G401 (cell line): ENCODE measurements around the gene ARHGAP32. TPM values are rescaled to one million over a fixed set of nuclear protein-coding genes. Genes with fewer than 3 reads are reported as not detected.

ENCODE experiments used
- DNase-seq: peaks from one replicate; pipeline ENCODE4 v3.0.0-alpha.2; 2015; ENCODE audit warnings: low spot score
- in situ Hi-C: cut with HindIII; loops from 2 replicates; pipeline ENCODE4 v1.10.0; 2016; ENCODE audit warnings: low sequenced_read_pairs, mixed read lengths
- total RNA-seq: library from RNA; depleted of rRNA; stranded (reverse); fragments of >200 nt; shearing (Covaris generic); gene quantifications from 2 replicates; pipeline ENCODE4 v1.2.3, GENCODE V29; 2014; rRNA removed

ARHGAP32 gene
- total RNA-seq, result not detected in 2 replicates

DNA sequence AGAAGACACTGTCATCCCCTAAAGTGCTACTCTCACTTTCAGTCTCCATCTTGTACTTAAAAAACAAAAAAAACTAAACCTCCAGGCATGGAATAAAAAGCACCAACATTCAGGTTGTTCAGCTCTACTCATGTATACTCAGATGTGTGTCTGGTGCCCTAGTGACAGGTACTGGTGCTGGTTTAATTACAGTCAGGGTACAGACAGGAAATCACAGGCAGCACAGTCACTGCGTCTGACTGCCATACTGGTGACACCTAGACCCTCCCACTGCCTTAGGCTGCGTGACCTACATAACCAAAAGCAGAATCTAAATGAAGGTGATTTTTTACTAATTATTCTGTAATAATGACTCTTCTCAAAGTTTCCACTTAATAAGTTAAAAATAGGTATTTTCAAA, at the start of gene ARHGAP32:
Gene ARHGAP32 (minus strand): TSS at position 176 of the 400 bp plus-strand sequence. CDS start 127 bp downstream, at position 49.
- in situ Hi-C loops, result no loop called here

DNA sequence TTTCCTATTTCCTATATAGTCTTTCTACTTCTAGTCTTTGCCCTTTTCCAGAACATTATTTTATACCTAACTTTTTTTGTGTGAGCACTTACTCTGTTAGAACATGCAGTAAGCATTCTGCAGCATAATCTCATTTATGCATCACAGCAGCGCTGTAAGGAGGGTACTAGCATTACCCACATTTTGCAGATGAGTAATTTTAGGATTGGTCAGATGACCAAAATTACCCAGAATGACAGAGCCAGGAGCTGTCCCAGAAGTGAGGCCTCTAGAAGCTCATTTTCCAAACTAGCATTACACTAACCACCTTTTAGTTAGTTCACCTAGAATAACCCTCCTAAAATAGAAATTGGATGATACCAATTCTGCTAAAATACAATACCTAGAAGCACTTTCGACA, 47.1 kb upstream of the ARHGAP32 start:
- DNase-seq, result no peak
- in situ Hi-C loops, result no loop called here

More for the DNA sequence above, at the start of gene ARHGAP32:
- DNase-seq, result no peak

DNA sequence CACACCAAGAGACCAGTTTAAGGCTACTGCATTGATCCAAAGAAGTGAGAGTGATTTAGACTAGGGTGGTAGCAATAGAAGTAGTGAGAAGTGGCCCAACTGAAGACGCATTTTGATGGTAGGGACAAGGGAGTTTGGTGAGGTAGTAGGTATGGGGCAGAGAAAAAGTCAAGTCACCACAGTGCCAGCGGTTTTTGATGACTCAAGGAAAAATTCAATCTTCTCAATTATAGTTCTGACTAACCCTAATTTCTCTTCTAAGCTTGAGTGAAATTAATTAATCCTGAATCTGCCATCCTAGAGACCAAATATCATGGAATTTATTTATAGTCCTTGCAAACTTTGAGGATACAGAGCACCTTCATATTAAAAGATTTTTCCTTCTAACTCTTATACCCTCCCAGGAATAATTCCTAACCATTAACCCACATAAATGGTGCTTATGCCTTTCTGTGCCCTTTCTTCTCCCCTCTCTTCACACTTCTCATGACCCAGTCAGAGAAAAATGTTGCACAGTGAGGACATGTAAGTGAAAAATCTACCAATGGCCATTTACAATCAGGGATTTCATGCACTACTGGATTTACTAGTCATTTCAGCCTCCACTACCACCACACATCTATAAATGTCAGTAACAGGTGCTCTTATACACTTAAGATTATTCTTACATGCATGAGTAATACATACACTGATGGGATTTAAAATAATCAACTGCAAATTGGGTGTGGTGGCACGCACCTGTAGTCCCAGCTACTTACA, 45.9 kb upstream of the ARHGAP32 start:
- in situ Hi-C loops, result no loop called here
- DNase-seq, result no peak

DNA sequence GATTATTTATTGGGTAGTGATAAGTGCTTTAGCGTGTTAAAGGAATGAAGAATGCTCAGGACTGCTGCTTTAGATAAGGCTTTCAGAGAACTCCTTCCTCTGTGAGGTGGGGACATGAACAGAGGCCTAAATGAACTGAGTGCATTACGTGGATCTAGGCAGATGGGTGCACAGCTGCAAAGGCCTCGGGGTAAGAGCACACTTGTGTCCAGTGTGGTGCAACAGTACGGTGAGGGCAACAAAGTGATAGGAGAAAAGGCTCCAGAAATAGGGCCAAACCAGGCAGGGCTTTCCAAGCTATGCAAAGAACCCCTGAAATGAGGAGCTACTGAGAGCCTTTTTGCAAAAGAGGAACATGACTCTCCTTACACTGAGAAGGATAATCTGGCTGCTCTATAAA, 45.3 kb upstream of the ARHGAP32 start:
- DNase-seq, result no peak
- in situ Hi-C loops, result no loop called here

DNA sequence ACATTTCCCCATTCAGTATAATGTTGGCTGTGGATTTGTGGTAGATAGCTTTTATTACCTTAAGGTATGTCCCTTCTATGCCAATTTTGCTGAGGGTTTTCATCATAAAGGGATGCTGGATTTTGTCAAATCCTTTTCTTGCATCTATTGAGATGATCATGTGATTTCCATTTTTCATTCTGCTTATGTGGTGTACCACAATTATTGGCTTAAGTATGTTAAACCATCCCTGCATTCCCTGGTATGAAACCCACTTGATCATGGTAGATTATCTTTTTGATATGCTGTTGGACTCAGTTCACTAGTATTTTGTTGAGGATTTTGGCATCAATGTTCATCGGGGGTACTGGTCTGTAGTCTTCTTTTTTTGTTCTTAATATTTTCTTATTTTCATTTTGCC, 44.7 kb upstream of the ARHGAP32 start:
- in situ Hi-C loops, result no loop called here
- no peak for DNase-seq

DNA sequence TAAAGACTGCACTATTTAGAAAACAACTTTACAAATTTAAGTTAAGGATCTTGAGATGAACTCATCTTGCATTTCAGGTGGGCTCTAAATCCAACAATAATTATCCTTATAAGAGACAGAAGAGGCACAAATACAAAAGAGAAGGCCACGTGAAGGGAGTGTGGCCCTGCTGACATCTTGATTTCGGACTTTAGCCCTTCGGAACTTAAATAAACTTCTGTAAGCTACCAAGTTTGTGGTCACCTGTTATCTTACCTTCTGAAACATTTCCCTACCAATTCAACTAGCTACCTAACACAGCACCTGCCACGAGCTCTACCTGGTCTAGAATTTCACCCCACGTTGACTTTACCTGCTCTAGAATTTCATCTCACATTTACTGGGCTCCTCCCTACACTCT, 42.9 kb upstream of the ARHGAP32 start:
- in situ Hi-C loops, result no loop called here
- no peak for DNase-seq

DNA sequence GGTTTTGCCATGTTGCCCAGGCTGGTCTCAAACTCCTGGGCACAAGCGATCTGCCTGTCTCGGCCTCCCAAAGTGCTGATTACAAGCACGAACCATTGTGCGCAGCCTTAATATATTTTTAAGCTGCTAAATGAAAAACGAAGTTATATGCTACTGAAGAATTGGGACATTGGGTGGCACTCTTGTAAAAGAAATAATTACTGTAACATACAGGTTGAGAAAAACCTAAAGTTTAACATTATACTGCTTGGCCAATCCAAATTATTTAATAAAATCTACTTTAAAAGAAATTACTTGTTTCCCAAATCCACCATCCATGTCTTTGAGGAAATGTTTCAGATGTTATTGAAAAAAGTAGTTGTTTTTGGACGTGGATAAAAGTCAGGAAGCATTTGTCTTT, 37.9 kb upstream of the ARHGAP32 start:
- peak; percentile 7 for DNase-seq
- in situ Hi-C loops, result no loop called here

DNA sequence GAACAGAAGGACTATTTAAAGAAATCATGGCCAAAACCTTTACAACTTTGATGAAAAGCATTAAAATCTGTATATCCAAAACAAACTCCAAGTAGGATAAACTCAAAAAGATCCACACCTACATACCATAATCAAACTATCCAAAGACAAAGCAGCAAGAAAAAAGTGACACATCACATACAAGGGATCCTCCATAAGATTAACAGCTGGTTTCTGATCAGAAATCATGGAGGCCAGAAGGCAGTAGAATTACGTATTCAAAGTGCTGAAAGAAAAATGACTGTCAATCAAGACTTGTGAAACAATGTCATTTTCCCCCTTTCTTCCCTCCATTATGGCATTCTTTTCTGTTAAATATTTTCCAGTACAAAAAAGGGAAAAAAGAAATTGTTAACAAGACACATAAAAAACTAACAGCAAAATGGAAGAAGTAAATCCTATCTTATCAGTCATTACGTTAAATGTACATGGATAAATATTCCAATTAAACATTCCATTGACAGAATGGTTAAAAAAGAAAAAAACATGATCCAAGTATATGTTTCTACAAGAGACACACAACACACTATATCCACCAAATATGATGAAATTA, 34.2 kb upstream of the ARHGAP32 start:
- in situ Hi-C loops, result no loop called here

DNA sequence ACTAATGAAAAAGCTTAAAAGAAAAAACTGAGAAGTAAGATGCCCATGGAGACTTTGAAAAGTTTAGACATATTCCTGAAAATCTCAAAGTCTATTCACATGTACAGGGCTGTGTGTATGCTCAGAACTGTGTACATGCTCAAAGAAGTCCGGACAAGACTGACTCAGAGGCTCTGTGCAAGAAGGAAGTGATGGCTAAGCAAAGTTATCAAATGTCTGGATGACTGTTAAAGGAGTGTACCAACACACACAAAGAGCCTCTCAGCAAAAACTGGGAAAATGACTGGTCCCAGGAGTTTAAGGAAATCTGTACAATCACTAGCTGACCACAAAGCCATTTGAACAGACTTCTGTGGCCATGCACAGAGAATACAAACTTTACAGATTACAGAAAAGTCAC, 33.1 kb upstream of the ARHGAP32 start:
- DNase-seq, result no peak
- in situ Hi-C loops, result no loop called here

More for the DNA sequence above, 34.2 kb upstream of the ARHGAP32 start:
- DNase-seq, result no peak

DNA sequence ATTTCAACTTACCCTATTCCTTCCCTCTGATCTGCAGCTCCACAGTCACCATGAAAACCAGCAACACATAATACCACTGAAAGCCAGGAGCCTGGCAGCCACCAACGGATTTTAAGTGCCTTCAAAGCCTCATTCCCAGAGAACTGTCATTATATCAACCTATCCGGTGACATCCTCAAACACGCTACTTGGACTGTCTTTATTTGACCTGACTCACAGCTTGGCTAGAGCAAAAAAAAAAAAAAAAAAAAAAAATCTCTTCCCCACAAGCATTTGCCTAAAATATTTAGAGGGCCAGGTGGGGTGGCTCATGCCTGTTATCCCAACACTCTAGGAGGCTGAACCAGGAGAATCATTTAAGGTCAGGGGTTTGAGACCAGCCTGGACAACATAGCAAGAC, 32.4 kb upstream of the ARHGAP32 start:
- in situ Hi-C loops, result no loop called here
- DNase-seq, result no peak

DNA sequence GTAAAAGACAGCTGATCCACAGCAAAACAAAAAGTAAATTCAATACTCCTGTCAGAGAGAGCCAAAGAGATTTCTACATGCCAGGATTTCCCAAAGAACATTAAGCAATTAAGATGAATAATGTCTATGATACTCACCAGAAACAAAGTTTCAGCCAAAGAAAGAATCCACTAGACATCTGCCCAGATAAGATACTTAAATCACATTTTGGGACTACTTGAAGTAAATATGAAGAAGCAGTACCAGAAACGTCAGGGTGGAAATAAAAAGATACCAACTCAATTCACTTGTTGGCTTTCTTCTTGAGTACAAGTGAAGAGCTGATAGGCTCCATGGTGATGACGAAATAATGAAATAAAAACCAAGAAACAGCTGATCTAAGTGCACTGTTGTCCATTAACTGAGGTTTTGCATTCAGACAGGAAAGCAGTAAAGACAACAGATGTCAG, 31.6 kb upstream of the ARHGAP32 start:
- in situ Hi-C loops, result no loop called here
- no peak for DNase-seq

DNA sequence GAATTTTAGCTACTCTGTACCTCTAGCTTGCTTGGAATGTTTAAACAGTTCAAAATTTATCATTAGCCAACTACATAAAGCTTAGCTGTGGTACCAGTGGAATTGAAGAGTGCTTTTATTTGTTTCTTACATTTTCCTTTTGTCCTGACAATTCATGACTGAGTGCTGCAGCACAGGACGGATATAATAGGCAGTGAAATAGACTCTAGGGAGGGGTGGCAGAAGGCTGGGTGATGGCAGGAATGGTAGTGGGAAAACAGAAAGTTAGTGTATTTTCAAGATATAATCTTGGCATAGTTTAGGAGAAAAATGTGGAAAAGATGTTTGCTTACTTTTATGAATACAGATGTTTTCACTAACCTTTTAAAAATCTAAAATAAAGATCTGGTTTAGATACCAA, 31.1 kb upstream of the ARHGAP32 start:
- DNase-seq, result no peak
- in situ Hi-C loops, result no loop called here

DNA sequence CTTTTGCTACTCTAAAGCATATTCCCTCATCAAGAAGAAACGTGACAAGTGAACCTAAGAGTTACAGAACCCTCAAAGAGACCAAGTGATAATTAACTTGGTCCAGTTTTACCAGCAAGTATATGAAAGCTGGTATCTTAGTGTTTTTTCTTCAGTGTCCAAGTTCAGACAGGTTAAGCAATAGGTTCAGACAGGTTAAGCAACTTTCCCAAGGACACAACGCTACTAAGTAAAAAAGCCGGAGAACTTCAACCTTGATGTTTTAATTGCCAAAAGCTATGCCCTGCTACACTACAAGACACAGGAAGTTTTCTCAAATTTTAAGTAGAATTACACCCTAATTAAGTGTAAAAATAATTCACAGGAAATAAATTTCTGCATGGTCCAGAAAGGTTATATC, 30.0 kb upstream of the ARHGAP32 start:
- no peak for DNase-seq
- in situ Hi-C loops, result no loop called here

DNA sequence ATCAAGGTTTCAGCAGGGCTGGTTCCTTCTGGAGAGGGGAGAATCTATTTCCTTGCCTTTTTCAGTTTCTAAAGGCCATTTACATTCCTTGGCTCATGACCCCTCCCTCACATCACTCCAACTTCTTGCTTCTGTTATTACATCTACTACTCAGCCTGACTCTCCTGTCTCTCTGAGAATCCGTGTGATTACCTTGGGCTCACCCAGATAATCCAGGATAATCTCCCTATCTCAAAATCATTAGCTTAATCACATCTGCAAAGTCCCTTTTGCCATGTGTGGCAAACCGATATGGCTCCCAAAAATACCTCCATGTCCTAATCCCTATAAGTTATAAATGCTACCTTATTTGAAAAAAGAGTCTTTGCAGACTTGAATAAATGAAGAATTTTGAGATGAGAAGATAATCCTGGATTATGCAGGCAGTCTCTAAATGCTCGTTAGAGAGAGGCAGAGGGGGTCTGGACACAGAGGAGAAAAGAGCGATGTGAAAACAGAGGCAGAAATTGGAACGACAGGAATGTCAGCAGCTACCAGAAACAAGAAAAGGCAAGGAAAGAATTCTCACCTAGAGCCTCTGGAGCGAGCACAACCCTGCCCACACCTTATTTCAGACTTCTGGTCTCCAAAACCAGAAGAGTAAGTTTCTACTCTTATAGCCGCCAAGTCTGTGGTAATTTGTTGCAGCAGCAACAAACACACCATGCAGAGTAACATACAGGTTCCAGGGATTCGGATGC, 23.6 kb upstream of the ARHGAP32 start:
- DNase-seq, result no peak
- in situ Hi-C loops, result no loop called here

DNA sequence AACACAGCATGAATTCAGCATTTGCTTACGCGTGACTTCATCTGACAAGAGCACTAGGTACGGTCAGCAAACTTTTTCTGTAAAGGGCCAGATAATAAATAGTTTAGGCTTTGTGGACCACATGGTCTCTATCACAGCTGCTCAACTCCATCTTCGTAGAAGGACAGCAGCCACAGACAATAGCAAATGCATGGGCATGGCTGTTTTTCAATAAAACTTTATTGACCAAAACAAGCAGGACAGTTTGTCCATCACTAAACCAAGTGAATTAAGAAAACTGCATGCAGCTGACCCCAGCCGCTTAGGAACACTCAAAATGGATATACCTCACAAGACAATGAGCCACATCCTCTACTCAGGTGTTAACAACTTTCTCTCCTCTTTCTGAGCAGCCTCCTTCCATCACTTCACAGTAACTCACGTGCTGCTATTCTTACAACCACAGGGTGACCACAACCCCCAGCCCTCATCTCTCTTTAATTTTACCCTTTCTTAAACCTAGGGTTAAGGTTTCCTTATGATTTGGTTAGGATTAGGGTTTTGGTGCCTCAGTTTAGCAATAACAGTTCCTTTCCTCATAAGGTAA, 22.7 kb upstream of the ARHGAP32 start:
- in situ Hi-C loops, result no loop called here
- DNase-seq, result no peak

DNA sequence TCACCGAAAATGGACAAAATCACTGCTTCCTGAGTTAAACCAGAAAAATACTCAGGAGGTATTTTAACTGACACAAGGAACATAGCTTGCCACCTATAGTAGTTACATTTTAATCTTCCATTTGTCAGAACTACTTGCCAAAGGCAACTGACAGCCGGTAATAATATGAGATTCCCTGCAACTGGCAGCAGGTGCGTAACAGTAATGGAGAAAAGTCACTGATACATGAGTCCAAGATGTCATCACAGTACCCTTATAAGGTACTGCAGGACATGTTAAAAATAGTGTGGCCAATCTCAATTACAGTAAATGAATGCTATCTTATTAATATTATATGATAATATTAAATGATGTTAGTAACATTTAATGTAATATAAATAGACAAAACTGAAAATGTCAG, 21.1 kb upstream of the ARHGAP32 start:
- no peak for DNase-seq
- in situ Hi-C loops, result no loop called here

DNA sequence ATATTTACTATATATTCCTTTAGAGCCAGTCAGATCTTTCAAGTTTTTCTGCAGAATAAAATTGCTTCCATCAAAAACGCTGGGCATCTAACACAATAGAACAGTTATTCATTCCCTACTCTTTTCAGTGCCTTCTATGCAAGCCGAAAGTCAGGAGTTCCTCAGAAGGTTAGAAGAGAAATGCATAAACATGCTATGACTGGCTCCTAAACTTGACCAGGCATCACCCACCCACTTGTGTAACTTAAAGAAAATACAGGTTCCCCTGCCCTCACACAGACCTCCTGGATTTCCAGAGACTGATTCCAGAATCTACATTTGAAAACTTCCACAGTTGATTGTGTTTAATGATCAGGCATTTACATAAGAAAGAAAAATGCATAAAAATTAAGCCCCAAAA, 19.3 kb upstream of the ARHGAP32 start:
- in situ Hi-C loops, result no loop called here
- no peak for DNase-seq

DNA sequence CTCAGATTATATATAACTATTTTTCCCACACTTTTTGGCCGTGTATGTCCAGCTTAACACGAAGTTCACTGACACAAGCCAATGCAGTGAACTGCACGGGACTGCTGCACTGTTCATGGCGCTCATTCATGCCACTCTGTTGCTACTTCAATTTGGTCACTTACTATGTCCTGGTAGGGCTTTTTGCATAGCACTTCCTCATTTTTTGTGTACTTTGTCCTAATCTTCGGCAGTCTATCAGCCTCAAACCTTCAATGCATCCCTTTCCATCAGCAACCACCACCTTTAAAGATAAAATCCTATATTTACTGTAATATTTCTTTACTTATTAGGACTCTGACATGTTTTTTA, 18.7 kb upstream of the ARHGAP32 start:
- DNase-seq, result no peak
- in situ Hi-C loops, result no loop called here

DNA sequence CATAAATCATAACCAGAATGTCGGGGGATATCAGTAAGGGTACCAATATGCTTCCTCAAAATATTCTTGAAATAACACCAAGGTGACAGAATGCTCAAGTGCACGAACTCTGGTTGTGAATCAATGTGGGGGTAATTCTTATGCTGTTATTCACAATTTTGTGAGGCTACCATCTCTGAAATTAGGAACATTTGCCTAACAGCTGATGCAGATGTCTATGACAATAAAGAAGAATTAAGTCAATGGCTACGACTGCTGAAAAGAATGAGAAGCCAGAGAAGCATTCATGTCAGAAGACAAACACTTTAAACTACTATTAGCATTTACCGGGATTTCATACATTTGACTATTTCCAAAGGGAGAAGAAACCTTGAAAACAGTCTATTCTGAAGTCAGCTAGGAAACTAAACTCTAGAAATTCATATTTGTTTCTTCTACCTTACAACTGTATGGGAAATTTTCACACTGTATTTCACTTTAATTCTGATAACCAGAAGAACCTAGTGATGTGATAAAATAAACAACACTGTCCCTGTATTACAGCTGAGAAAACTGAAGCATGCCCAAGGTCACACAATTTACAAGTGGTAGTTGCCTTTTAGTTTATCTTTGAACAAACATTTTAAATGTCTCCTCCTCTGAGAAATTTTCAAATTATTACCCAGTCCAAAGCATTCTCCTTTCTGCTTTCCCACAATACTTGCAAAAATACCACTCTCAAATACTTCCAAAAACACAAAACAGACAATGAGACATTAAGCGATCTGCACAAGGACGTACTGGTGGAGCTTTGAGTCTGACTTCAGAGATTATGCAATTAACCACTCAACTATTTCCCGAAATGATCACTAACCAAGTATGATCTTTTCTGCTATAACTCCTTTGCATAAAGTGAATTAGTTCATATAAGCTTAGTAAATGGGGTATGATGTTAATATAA, 18.0 kb upstream of the ARHGAP32 start:
- in situ Hi-C loops, result no loop called here
- DNase-seq, result no peak
